NCI-H2196 treated with DMSO at 0.1 percent for 48 hours (cell line): ENCODE measurements around the gene FGD5.

ENCODE experiments used
- DNase-seq: peaks from one replicate; lab custom pipeline; 2025; ENCODE audit not compliant: unreplicated experiment; lab: John Stamatoyannopoulos, UW

Gene FGD5

GRCh38 chr3:14923476-14923875 is 104.7 kb downstream of the FGD5 start:
- DNase-seq = no peak

- peak; percentile 6 for DNase-seq
Observed at GRCh38 chr3:14925729-14926591, 107.2 kb downstream of the FGD5 start.

DNA sequence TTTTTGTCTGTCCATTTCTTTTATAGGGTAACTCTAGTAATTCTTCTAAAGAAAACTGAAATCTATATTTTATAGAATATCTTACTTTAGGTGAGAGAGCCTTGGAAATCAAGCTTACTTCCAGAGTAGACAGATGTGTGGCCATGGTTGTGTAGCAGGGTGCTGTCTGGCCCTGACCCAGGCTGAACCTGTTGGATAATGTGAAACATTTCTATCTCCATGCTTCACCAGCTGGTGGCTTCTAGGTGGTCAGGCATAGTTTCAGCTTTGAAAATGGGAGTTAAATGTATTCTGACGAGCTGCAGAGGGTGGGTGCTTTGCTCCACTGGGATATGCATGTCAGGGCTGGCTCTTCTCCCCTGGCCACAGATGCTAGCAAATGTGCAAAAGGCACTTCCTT is 107.8 kb downstream of the FGD5 start:
- DNase-seq = no peak

DNA sequence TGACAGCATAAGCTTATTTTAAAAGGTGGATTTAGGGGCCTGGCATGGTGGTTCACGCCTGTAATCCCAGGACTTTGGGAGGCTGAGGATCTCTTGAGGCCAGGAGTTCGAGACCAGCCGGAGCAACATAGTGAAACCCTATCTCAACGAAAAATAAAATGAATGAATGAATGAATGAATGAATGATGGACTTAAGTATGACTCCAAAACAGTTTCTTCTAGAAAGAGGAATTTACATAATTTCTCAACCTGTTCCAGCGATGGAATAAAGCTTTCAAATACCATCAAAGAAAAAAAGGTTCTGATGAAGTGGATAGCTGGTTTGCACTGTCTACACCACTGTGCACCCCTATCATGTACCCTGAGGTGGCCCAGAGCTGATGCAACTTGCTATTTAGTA is 108.5 kb downstream of the FGD5 start:
- DNase-seq = no peak

DNA sequence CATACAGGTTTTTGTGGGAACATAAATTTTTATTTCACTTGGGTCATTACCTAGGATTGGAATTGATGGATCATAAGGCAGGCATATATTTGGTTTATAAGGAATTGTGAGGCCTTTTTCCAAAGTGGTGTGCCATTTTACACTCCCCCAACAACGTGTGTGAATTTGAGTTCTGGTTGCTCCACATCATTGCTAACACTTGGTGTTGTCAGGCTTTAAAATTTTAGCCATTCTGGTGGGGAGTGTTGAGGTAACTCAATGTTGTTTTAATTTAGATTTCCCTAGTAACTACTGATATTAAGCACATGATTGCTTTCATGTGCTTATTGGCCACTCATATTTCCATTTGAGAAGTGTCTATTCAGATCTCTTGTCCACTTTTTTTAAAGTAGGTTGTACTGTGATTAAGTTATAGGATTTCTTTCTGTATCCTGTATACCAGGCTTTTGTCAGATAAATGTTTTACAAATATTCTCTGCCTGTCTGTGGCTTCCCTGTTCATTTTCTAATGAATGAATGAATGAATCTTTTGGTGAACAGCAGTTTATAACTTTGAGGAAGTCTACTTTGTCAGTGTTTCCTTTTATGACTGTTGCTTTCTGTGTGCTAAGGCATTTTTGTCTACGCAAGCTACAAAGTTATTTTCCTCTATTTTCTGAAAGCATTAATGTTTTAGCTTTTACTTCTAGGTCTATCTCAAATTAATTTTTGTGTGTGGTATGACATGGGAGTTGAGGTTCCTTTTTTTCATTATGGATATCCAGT is 110.7 kb downstream of the FGD5 start:
- DNase-seq = no peak

DNA sequence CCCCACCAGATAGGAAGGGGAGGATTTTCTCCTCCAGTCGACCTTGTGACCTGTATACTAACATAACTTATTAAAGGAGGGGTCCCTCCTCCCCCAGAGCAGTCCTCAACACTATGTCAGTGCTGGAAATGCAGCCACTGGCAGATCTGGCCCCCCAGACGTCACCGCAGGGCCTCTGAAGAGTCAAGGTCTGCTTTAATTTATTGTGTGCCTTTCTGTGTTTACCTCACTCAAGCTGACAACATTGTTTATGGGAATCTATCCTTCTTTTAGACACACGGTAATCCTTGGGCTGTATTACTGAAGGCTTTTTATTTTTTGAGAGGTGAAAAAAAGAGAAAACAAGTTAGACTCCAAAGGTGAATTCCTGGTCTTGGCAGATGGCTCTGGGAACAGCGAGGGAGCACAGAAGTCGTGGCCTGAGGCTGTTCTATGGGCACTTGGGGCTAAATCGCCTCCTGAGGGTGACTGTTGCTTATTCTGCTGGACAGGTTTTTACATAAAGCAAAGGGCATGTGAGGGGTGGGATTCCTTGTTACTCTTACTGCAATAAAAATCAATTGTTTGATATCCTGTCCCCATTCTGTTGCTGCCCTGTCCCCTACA is 115.2 kb downstream of the FGD5 start:
- DNase-seq = no peak

GRCh38 chr3:14935592-14936345 is 117.0 kb downstream of the FGD5 start:
- DNase-seq = no peak

GRCh38 chr3:14938954-14939353 is 120.2 kb downstream of the FGD5 start:
- no peak for DNase-seq

- no peak for DNase-seq
Observed at GRCh38 chr3:14941871-14942270, 123.1 kb downstream of the FGD5 start.

- DNase-seq = no peak
Observed at GRCh38 chr3:14943042-14943441, 124.3 kb downstream of the FGD5 start.

DNA sequence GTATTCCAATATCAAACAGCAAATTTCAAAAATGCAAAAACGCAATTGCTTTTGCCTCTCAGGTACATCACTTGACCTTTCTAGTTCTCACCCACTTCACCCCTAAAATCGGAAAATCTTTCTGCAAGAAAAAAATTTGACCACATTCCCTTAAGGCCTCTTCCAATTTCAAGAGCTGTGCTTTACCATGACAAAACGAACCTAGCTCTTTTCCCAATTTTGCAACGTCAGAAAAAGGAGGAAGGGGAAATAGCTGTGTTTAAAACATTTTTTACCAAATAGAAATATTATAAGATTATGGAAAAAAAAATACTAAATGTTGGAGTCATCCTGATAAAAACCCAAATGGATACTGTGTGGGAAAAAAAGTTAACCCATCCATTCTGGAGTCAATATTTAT is 127.5 kb downstream of the FGD5 start:
- DNase-seq = no peak

DNA sequence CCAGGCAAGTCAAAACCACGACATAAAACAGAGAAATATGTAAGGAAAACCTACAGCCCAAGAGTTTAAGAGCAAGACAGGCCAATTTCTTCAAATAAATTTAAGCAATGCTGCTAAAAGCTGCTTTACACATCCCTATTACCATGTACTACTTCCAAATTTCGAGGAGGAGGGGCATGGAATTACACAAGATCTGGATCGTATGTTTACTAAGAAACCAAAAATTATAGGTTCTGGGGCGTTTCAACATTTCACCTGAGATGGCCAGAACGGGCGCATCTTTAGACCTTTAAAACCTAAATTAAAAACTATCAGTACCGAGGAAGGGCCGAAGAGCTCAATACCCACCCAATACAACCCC is 128.0 kb downstream of the FGD5 start:
- no peak for DNase-seq

GRCh38 chr3:14947100-14947885 is 128.5 kb downstream of the FGD5 start, which contains the start of gene NR2C2:
TSS of gene NR2C2 (plus strand) at chr3:14947583. CDS start at chr3:15003915, 56,332 bp downstream.
- DNase-seq = peak; percentile 18

DNA sequence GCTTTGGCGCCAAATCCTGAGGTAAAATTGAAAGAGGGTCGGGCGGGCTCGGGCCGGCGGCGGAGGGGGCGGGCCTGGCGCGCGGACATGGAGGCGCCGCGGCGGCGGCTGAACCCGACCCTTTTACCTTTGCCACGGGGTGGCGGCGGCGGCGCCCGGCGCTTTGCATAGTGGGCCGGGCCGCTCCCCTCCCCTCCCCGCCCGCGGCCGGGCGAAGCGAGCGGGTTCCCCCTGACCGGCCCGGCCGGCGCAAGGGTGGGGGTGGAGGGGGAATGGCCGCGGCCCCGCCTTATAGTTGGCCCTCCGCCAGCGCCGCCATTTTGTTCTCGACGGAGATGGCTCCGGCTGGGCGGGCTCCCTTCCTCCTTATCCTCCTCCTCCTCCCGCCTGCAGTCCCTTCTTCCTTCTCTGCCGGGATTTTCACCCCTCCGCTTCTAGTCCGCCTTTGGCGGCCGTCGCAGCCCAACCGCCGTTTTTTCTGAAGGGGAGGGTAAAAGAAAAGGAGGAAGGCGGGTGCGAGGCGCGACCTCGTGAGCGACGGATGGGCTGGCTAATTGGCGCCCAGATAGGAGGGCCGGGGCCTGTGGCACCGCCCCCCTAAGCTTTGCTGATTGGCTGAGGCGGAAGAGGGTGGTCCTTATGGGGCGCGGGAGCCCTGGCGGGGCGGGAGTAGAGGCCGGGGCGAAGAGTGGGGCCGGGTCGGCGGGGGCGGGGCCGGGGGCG is 129.3 kb downstream of the FGD5 start:
- peak; percentile 80 for DNase-seq

- DNase-seq = no peak
Observed at GRCh38 chr3:14948609-14949038, 129.9 kb downstream of the FGD5 start.

GRCh38 chr3:14949126-14949525 is 130.4 kb downstream of the FGD5 start:
- DNase-seq = no peak

- DNase-seq = no peak
Observed at GRCh38 chr3:14950274-14950673, 131.5 kb downstream of the FGD5 start.

GRCh38 chr3:14957153-14957552 is 138.4 kb downstream of the FGD5 start:
- no peak for DNase-seq

DNA sequence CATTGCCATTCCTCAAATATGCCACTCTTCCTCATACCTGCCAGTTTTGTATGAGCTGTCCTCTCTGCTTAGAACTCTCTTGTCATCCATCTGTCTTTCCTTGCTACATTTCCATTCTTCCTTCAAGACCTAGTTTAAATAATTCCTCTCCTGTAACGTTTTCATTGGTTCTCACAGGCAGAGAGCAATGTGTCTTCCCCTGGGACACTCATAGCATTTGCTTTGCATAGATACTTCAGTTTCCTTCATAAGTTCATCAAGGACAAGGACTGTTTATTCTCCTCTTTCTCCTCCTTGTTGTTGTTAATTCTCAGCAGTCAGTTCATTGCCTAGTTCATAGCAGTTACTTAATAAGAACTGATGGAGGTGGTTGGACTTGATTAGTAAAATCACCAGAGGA is 139.2 kb downstream of the FGD5 start:
- no peak for DNase-seq
